Endothelial cell of umbilical vein (primary cell): ENCODE measurements around the gene TLDC2. TPM values are rescaled to one million over a fixed set of nuclear protein-coding genes. Genes with fewer than 3 reads are reported as not detected.

ENCODE experiments used
- BruUV-seq: library from RNA; stranded (reverse); fragments of 400-500 nt; replicated peaks from 2 replicates; lab custom pipeline; 2021; lab: Mats Ljungman, UMichigan
- CTCF ChIA-PET: fragments of 300-600, 350-600 bp; sonication (Branson Sonifier 250); formaldehyde crosslinking; loops from one replicate; lab custom pipeline; 2021; ENCODE audit warnings: antibody characterized with exemption, inconsistent platforms; lab: Charles Lee
- POLR2A ChIA-PET: fragments of 300-600, 350-600 bp; sonication (Branson Sonifier 250); formaldehyde crosslinking; loops from one replicate; lab custom pipeline; 2021; ENCODE audit warnings: antibody characterized with exemption, inconsistent platforms; lab: Charles Lee
- DNase-seq: peaks from one replicate; pipeline ENCODE4 v3.0.0-alpha.2; 2011; ENCODE audit warnings: low read depth, low spot score
- FAIRE-seq: peaks from 2 replicates; lab custom pipeline; 2011; peaks lifted over from hg19 to GRCh38; lab: Jason Lieb, UNC
- H2AFZ ChIP-seq: 2 replicates; pipeline ENCODE4 v1.6.0; 2012; ENCODE audit warnings: low read depth, low read length, control low read depth, inconsistent platforms
- H3K27ac ChIP-seq: 2 replicates; pipeline ENCODE4 v1.5.1; 2011; ENCODE audit warnings: low read depth, mild to moderate bottlenecking, control low read depth, low read length, moderate library complexity; ENCODE audit not compliant: insufficient read depth
- H3K27me3 ChIP-seq, 2 experiments: 2 replicates each; pipeline versions ENCODE4 v1.6.0 to v1.6.1; 2011; ENCODE audit warnings: low read length in 2 of 2, mixed read lengths in 1 of 2; ENCODE audit not compliant: control insufficient read depth in 2 of 2, insufficient read depth in 2 of 2
- H3K36me3 ChIP-seq, 2 experiments: 2 replicates in 1 of 2; 3 replicates in 1 of 2; pipeline ENCODE4 v1.5.1; 2011; ENCODE audit warnings: low read length in 2 of 2, mild to moderate bottlenecking in 1 of 2, moderate library complexity in 1 of 2; ENCODE audit not compliant: control insufficient read depth in 2 of 2, insufficient read depth in 2 of 2; ENCODE audit errors: extremely low read depth in 1 of 2
- H3K4me1 ChIP-seq: 3 replicates; pipeline ENCODE4 v1.5.1; 2011; ENCODE audit warnings: mild to moderate bottlenecking, low read length; ENCODE audit not compliant: control insufficient read depth, insufficient read depth; ENCODE audit errors: extremely low read depth
- H3K4me2 ChIP-seq: 2 replicates; pipeline ENCODE4 v1.6.1; 2011; ENCODE audit warnings: low read length, control low read depth, mixed read lengths; ENCODE audit not compliant: insufficient read depth
- H3K4me3 ChIP-seq, 3 experiments: fragments of 200-600 bp in 1 of 3; sonication (generic), shearing (Covaris generic) in 1 of 3; replicated peaks in 1 of 3; 2 replicates each; pipeline ENCODE4 v1.5.1; 2011 to 2016; ENCODE audit warnings: control low read depth in 3 of 3, low read length in 3 of 3, mild to moderate bottlenecking in 2 of 3, inconsistent platforms in 1 of 3, low read depth in 1 of 3, moderate library complexity in 1 of 3; ENCODE audit not compliant: insufficient read depth in 1 of 3
- H3K79me2 ChIP-seq: 2 replicates; pipeline ENCODE4 v1.6.0; 2012; ENCODE audit warnings: low read length, inconsistent platforms; ENCODE audit not compliant: control insufficient read depth, insufficient read depth
- H3K9ac ChIP-seq: replicated peaks from 2 replicates; pipeline ENCODE3; 2011; ENCODE audit warnings: low read length, control low read depth; ENCODE audit not compliant: insufficient read depth; ENCODE audit errors: extremely low read depth
- H3K9me1 ChIP-seq: replicated peaks from 3 replicates; pipeline ENCODE4 v1.6.0; 2011; ENCODE audit warnings: mild to moderate bottlenecking, low read length; ENCODE audit not compliant: control insufficient read depth, insufficient read depth; ENCODE audit errors: extremely low read depth
- H3K9me3 ChIP-seq: replicated peaks from 2 replicates; pipeline ENCODE4 v1.5.1; 2012; ENCODE audit warnings: low read length, inconsistent platforms; ENCODE audit not compliant: control insufficient read depth, insufficient read depth
- H4K20me1 ChIP-seq: replicated peaks from 2 replicates; pipeline ENCODE3; 2011; ENCODE audit warnings: mild to moderate bottlenecking, low read length; ENCODE audit not compliant: control insufficient read depth, insufficient read depth; ENCODE audit errors: extremely low read depth
- EZH2 ChIP-seq: IDR thresholded peaks from 2 replicates; pipeline ENCODE4 v1.6.1; 2012; ENCODE audit warnings: borderline replicate concordance, low read depth, mild to moderate bottlenecking, moderate library complexity, low read length, inconsistent platforms; ENCODE audit not compliant: severe bottlenecking
- FOS ChIP-seq: IDR thresholded peaks from 2 replicates; pipeline ENCODE4 v1.6.1; 2011; ENCODE audit warnings: mild to moderate bottlenecking, low read length, moderate library complexity, borderline replicate concordance; ENCODE audit not compliant: insufficient read depth
- GATA2 ChIP-seq: IDR thresholded peaks from 2 replicates; pipeline ENCODE4 v1.7.0; 2011; ENCODE audit warnings: low read depth, mild to moderate bottlenecking, moderate library complexity, mixed read lengths, low read length; ENCODE audit not compliant: insufficient read length, insufficient read depth
- JUN ChIP-seq: IDR thresholded peaks from 2 replicates; pipeline ENCODE4 v1.6.1; 2011; ENCODE audit warnings: borderline replicate concordance, low read depth; ENCODE audit not compliant: insufficient read length, insufficient read depth
- MYC ChIP-seq: IDR thresholded peaks from one replicate; pipeline ENCODE4 v1.6.1; 2011; ENCODE audit warnings: mild to moderate bottlenecking, low read depth, low read length
- POLR2A ChIP-seq: IDR thresholded peaks from 2 replicates; pipeline ENCODE4 v1.6.1; 2012; ENCODE audit warnings: low read depth, mild to moderate bottlenecking, control low read depth, low read length
- POLR2AphosphoS5 ChIP-seq: IDR thresholded peaks from 2 replicates; pipeline ENCODE4 v1.6.1; 2012; ENCODE audit warnings: low read depth, mild to moderate bottlenecking, control low read depth, low read length, moderate library complexity; ENCODE audit not compliant: insufficient read depth
- dilution Hi-C: fragments of 300-500 bp; cut with MboI; formaldehyde crosslinking; loops from one replicate; pipeline ENCODE4 v1.15.0; 2019; ENCODE audit warnings: low sequenced_read_pairs; ENCODE audit not compliant: extremely low pct_ligation_motif_present
- intact Hi-C: fragments of 100-400 bp; cut with micrococcal nuclease; formaldehyde crosslinking; loops from one replicate; pipeline ENCODE4 v1.10.0; 2022
- polyA plus RNA-seq, 4 experiments: library from polyadenylated mRNA; depleted of rRNA in 3 of 4; stranded (reverse) in 3 of 4; unstranded in 1 of 4; fragments of >200 nt; gene quantifications; 2 replicates each; pipeline versions ENCODE4 v1.2.1 to v1.2.3, GENCODE V29; 2011 to 2012; ENCODE audit warnings: missing spikeins in 1 of 4
- total RNA-seq: library from RNA; stranded (reverse); gene quantifications from 2 replicates; pipeline ENCODE4 v1.2.3, GENCODE V29; 2021
- TF ChIP-seq, protein P1 (sequence below): IDR thresholded peaks from 2 replicates; pipeline ENCODE4 v1.6.1; 2011; ENCODE audit not compliant: insufficient read depth, insufficient read length
- TF ChIP-seq, protein P2 (sequence below), 2 donors: IDR thresholded peaks; 1 replicate in 1 of 2; 2 replicates in 1 of 2; pipeline ENCODE4 v1.5.1; 2011; ENCODE audit warnings: low read length in 2 of 2, mild to moderate bottlenecking in 2 of 2, moderate library complexity in 2 of 2, control low read depth in 1 of 2, inconsistent platforms in 1 of 2, low read depth in 1 of 2; ENCODE audit not compliant: insufficient read depth in 1 of 2; ENCODE audit errors: extremely low read depth in 1 of 2

Gene TLDC2
- total and polyA plus RNA-seq, 2 donors (not counting 3 experiments of a cell fraction or from before 2014, with no cell fraction given) = not detected

DNA sequence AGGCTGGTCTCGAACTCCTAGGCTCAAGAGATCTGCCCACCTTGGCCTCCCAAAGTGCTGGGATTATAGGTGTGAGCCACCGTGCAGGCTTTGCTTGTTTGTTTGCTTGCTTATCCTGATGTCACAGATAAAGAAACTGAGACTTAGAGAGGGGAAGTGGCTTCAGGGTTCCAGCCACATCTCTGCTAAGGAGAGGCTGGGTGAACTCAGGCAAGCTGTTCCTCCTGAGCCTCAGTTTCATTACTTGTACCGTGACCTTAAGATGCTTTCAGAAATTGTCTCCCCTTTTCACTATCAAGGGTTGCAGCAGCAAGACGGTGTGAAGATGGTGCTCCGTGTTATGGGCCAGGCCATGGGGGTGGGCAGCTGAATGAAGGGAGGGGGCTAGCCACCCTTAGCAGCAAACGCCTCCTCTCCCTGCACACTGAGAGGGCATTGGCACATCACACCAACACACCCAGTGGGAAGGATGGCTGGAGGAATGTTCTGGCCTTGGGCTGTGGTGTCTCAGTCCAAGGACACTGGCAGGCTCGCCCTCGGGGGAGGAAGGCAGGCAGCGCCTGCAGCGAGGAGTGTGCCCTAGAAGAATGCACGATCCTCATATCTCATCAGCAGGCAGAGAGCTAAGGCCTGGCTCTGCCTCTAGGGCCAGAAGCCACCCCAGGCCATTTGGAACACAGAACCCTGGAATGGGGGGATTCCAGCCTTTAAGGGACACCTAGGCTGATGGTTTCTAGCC, 48.2 kb upstream of the TLDC2 start:
- no peaks in the 10 kb centered on the region for H3K9me1 ChIP-seq
- no peaks in the 10 kb centered on the region for H3K27me3 ChIP-seq
- H3K9me3 ChIP-seq = no peaks in the 10 kb centered on the region
- no peak for TF ChIP-seq JUN
- TF ChIP-seq POLR2AphosphoS5 = no peak
- no peak for TF ChIP-seq GATA2
- no peak for TF ChIP-seq EZH2
- no peak for TF ChIP-seq MYC
- TF ChIP-seq POLR2A = no peak
- TF ChIP-seq, protein P1, sequence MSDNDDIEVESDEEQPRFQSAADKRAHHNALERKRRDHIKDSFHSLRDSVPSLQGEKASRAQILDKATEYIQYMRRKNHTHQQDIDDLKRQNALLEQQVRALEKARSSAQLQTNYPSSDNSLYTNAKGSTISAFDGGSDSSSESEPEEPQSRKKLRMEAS = no peak
- TF ChIP-seq FOS = no peak
- TF ChIP-seq, protein P2, sequence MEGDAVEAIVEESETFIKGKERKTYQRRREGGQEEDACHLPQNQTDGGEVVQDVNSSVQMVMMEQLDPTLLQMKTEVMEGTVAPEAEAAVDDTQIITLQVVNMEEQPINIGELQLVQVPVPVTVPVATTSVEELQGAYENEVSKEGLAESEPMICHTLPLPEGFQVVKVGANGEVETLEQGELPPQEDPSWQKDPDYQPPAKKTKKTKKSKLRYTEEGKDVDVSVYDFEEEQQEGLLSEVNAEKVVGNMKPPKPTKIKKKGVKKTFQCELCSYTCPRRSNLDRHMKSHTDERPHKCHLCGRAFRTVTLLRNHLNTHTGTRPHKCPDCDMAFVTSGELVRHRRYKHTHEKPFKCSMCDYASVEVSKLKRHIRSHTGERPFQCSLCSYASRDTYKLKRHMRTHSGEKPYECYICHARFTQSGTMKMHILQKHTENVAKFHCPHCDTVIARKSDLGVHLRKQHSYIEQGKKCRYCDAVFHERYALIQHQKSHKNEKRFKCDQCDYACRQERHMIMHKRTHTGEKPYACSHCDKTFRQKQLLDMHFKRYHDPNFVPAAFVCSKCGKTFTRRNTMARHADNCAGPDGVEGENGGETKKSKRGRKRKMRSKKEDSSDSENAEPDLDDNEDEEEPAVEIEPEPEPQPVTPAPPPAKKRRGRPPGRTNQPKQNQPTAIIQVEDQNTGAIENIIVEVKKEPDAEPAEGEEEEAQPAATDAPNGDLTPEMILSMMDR (IDR thresholded peaks at IDR 0.05; ENCODE audit: extremely low read depth in 1 of 2, insufficient read depth in 1 of 2, low read depth in 1 of 2, low read length in 2 of 2) = no peak
- DNase-seq (no peak), FAIRE-seq (no peak)
- CTCF ChIA-PET = no interaction called here
- POLR2A ChIA-PET = no interaction called here
- BruUV-seq = no TSS peak
- dilution Hi-C loops (no loop called here), intact Hi-C loops (no loop called here)
- peaks cover 23% of the 10 kb centered on the region for H3K4me1 ChIP-seq
- H3K79me2 ChIP-seq = no peaks in the 10 kb centered on the region
- H4K20me1 ChIP-seq = no peaks in the 10 kb centered on the region
- no peak overlapping the region for H3K4me2 ChIP-seq
- no peak overlapping the region for H2AFZ ChIP-seq
- H3K4me3 ChIP-seq = no peak overlapping the region
- no peak overlapping the region for H3K27ac ChIP-seq
- H3K36me3 ChIP-seq = peaks cover 11 to 15% of the 10 kb centered on the region in 2 experiments
- H3K9ac ChIP-seq = no peak overlapping the region
